GM21737 (cell line): ENCODE measurements around the gene ZSCAN5B.

Experiments
- ATAC-seq: cut with Tn5 transposase; IDR thresholded peaks from one replicate; pipeline ENCODE4 v1.9.1; 2021; ENCODE audit warnings: mild to moderate bottlenecking, moderate library complexity; ENCODE audit not compliant: unreplicated experiment

ZSCAN5B gene

GRCh38 chr19:56146904-56147303 lies 50.7 kb downstream of the ZSCAN5B start:
- ATAC-seq = no peak

GRCh38 chr19:56145698-56146097 lies 51.9 kb downstream of the ZSCAN5B start:
- ATAC-seq = no peak

- ATAC-seq = no peak
Measured at GRCh38 chr19:56144831-56145230, 52.8 kb downstream of the ZSCAN5B start.

GRCh38 chr19:56144376-56144775 lies 53.2 kb downstream of the ZSCAN5B start:
- no peak for ATAC-seq

- ATAC-seq = no peak
Measured at GRCh38 chr19:56142897-56143434, 54.6 kb downstream of the ZSCAN5B start.

GRCh38 chr19:56142087-56142787 lies 55.3 kb downstream of the ZSCAN5B start:
- ATAC-seq = no peak

GRCh38 chr19:56141417-56141993 lies 56.1 kb downstream of the ZSCAN5B start:
- ATAC-seq = no peak

GRCh38 chr19:56140583-56141416 lies 56.8 kb downstream of the ZSCAN5B start, which contains the start of gene ZNF444:
ZNF444 (plus strand) TSS chr19:56141287; CDS start chr19:56146912, 5,625 bp downstream.
- peak; percentile 88 for ATAC-seq

- ATAC-seq = no peak
Measured at GRCh38 chr19:56139847-56140582, 57.6 kb downstream of the ZSCAN5B start.
